RPMI7951 (cell line): ENCODE data around the gene CCL5. TPM values are rescaled to one million over a fixed set of nuclear protein-coding genes. Genes with fewer than 3 reads are reported as not detected.
"Not testable (repeated sequence)": the region's sequence is repeated elsewhere in the genome, so short reads cannot be mapped to it uniquely, and the experiment has no call there.

Source experiments
- DNase-seq: peaks from one replicate; pipeline ENCODE4 v3.0.0-alpha.2; 2012; ENCODE audit warnings: low read depth
- total RNA-seq: library from RNA; depleted of rRNA; stranded (reverse); fragments of >200 nt; shearing (Covaris generic); gene quantifications from 2 replicates; pipeline ENCODE4 v1.2.3, GENCODE V29; 2014

Gene CCL5
- total RNA-seq, 1 experiment from 2014 or later = 4.0 TPM

GRCh38 chr17:35898283-35899070, 18.3 kb upstream of the CCL5 start:
- DNase-seq = peak; percentile 23

- DNase-seq = not testable (repeated sequence)
These were observed 17.6 kb upstream of the CCL5 start for GRCh38 chr17:35897772-35898171.

GRCh38 chr17:35895636-35896587, 15.8 kb upstream of the CCL5 start:
- DNase-seq = no peak

GRCh38 chr17:35894206-35894605, 14.0 kb upstream of the CCL5 start:
- no peak for DNase-seq

GRCh38 chr17:35893751-35894150, 13.6 kb upstream of the CCL5 start:
- DNase-seq = no peak

- peak; percentile 33 for DNase-seq
These were observed 12.2 kb upstream of the CCL5 start for GRCh38 chr17:35892091-35893035.

- DNase-seq = no peak
These were observed 11.1 kb upstream of the CCL5 start for GRCh38 chr17:35891269-35891668.

GRCh38 chr17:35890774-35891155, 10.6 kb upstream of the CCL5 start:
- no peak for DNase-seq

GRCh38 chr17:35889818-35890773, 9.9 kb upstream of the CCL5 start:
- DNase-seq = peak; percentile 73

GRCh38 chr17:35889241-35889640, 9.1 kb upstream of the CCL5 start:
- no peak for DNase-seq

- DNase-seq = no peak
These were observed 1.8 kb downstream of the CCL5 start for GRCh38 chr17:35878361-35878760.

GRCh38 chr17:35877345-35878029, 2.7 kb downstream of the CCL5 start:
- DNase-seq = no peak

- DNase-seq = no peak
These were observed 3.6 kb downstream of the CCL5 start for GRCh38 chr17:35876534-35876933.

GRCh38 chr17:35875800-35876139, 4.4 kb downstream of the CCL5 start:
- no peak for DNase-seq

- no peak for DNase-seq
These were observed 4.9 kb downstream of the CCL5 start for GRCh38 chr17:35875072-35875799.

GRCh38 chr17:35872196-35872980, 7.8 kb downstream of the CCL5 start:
- DNase-seq = no peak

- DNase-seq = no peak
These were observed 9.0 kb downstream of the CCL5 start for GRCh38 chr17:35870906-35871819.
